Lower leg skin (tissue), 3 donors: ENCODE data around the gene VIPR1.

Experiments
- CTCF ChIP-seq, 3 donors: fragments of 450-650 bp; IDR thresholded peaks; one replicate each; pipeline ENCODE4 v1.5.1; 2016; ENCODE audit warnings: antibody characterized with exemption in 3 of 3, mild to moderate bottlenecking in 3 of 3, moderate library complexity in 2 of 3
- POLR2A ChIP-seq, 2 donors: fragments of 450-650 bp; IDR thresholded peaks; one replicate each; pipeline ENCODE4 v1.6.1; 2016 to 2017; ENCODE audit warnings: antibody characterized with exemption in 2 of 2, mild to moderate bottlenecking in 1 of 2, moderate library complexity in 1 of 2

GRCh38 chr3:42507252-42507651 lies 4.8 kb downstream of the VIPR1 start:
- TF ChIP-seq CTCF (IDR thresholded peaks at IDR 0.05) (no peak), POLR2A (IDR thresholded peaks at IDR 0.05) (no peak)
